GM13977 (cell line): Measurements from ENCODE around the gene FCHSD1.

Experiments
- DNase-seq: peaks from one replicate; pipeline ENCODE4 v3.0.0; 2012; ENCODE audit warnings: low spot score
- in situ Hi-C: fragments of 300-500 bp; cut with MboI; formaldehyde crosslinking; loops from one replicate; pipeline ENCODE4 v1.12.0; 2022; ENCODE audit warnings: low sequenced_read_pairs, low pct_unique_long_range_greater_than_20kb, mixed read lengths, inconsistent platforms; ENCODE audit not compliant: unreplicated experiment
- TF ChIP-seq, protein P1 (sequence below): IDR thresholded peaks from 2 replicates; pipeline ENCODE4 v1.5.1; 2012; ENCODE audit warnings: mild to moderate bottlenecking, control low read depth; ENCODE audit not compliant: insufficient read depth; ENCODE audit errors: extremely low read depth, missing control alignments

Gene FCHSD1

GRCh38 chr5:141650851-141651727, at the start of gene FCHSD1:
TSS of gene FCHSD1 (minus strand) at chr5:141651418. CDS start at chr5:141651368, 50 bp downstream.
- peak; percentile 99 for DNase-seq
- TF ChIP-seq, protein P1, sequence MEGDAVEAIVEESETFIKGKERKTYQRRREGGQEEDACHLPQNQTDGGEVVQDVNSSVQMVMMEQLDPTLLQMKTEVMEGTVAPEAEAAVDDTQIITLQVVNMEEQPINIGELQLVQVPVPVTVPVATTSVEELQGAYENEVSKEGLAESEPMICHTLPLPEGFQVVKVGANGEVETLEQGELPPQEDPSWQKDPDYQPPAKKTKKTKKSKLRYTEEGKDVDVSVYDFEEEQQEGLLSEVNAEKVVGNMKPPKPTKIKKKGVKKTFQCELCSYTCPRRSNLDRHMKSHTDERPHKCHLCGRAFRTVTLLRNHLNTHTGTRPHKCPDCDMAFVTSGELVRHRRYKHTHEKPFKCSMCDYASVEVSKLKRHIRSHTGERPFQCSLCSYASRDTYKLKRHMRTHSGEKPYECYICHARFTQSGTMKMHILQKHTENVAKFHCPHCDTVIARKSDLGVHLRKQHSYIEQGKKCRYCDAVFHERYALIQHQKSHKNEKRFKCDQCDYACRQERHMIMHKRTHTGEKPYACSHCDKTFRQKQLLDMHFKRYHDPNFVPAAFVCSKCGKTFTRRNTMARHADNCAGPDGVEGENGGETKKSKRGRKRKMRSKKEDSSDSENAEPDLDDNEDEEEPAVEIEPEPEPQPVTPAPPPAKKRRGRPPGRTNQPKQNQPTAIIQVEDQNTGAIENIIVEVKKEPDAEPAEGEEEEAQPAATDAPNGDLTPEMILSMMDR, result no peak
- in situ Hi-C loops, result no loop called here

- in situ Hi-C loops, result loop anchor here (25.0 kb wide), 1 partner anchor 265 kb away; the partner anchor contains the start of genes PCDH12 and RNF14
- TF ChIP-seq, protein P1, result no peak
These were observed 46.4 kb upstream of the FCHSD1 start for GRCh38 chr5:141697586-141697985.

DNA sequence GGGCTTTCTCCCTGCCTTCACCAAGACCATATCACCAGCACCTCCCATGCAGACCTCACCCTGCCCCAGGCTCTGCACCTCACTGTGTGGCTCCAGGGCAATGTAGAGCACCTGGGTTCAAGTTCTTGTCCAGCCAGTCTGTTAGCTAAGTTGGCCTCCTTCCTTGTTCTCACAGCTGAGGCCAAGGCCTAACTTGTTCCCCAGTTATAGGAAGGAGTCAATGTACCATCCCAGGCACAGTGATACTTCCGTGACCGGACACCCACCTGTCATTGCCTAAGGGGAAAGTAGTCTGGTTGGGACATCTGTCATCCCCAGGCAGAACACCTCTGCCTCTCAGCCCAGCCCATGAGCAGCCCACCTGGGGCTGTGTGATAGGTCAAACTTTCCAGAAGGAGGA, 45.2 kb upstream of the FCHSD1 start:
- no peak for DNase-seq
- TF ChIP-seq, protein P1, result no peak
- in situ Hi-C loops, result loop anchor here (25.0 kb wide), 1 partner anchor 266 kb away; the partner anchor contains the start of genes PCDH12 and RNF14

More at GRCh38 chr5:141697586-141697985, 46.4 kb upstream of the FCHSD1 start:
- no peak for DNase-seq

DNA sequence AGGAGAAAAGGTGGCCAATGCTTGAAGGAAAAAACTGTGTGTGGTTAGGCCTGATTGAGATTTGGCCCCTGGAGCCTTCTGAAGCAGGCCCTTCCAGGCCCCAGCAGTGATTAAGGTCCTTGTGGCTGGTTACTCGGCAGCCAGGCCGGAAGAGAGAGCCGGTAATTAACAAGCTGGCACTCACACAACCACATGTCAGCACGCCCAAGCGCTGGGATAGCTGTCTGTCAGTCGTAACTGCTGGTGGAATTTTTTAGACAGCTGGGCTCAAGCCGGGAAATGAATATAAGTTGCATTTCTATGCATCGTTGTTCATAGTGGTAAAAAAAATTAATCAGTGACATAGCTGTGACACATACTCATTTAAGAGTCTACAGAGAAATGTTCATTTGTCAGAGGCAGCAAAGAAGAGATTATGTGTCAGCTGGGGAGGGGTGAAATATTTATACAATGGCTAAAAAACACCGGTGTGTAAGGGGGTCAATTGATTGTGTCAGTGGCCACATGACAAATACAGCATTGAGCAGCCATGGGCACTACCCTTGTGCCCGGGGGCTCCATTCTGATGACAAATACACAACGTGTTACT, 44.5 kb upstream of the FCHSD1 start:
- TF ChIP-seq, protein P1, result no peak
- in situ Hi-C loops, result loop anchor here (25.0 kb wide), 1 partner anchor 267 kb away; the partner anchor contains the start of genes PCDH12 and RNF14
- no peak for DNase-seq

DNA sequence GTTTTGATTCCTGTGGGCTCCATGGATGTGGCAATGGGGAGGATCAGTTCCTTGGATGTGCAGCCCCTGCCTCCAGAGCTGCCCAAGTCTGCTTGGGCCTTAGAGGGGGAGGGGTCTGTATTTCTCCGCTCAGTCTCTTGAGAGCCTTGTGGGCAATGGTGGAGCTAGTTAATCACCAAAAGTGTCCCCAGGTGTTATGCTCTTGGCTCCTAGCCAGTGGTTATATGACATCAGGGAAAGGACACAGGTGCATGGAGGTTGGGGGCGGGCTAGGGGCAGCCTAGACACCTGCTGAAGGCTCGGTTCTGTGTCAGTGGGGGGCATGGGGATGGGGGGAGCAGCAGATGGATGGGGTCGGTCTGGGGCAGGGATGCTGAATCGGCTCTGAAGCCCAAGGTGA, 43.3 kb upstream of the FCHSD1 start:
- TF ChIP-seq, protein P1, result no peak
- DNase-seq, result no peak
- in situ Hi-C loops, result loop anchor here (25.0 kb wide), 1 partner anchor 268 kb away; the partner anchor contains the start of genes PCDH12 and RNF14

- in situ Hi-C loops, result loop anchor here (25.0 kb wide), 1 partner anchor 269 kb away; the partner anchor contains the start of genes PCDH12 and RNF14
- DNase-seq, result no peak
- TF ChIP-seq, protein P1, result no peak
These were observed 41.9 kb upstream of the FCHSD1 start for GRCh38 chr5:141692919-141693725.
